ENCODE measurements around the gene NHSL1.

The NHSL1 gene

GRCh38 chr6:138533667-138534066, 34.4 kb upstream of the NHSL1 start:
- no peak for DNase-seq (ENCODE audit: extremely low spot score)
- ChIA-PET POLR2A (no interaction called here), CTCF (interaction anchor here (1.3 kb wide), 1 partner anchor 13 kb away, joined by 3 read pairs; no protein-coding TSS in a partner anchor)
- no peak for TF ChIP-seq CTCF (IDR thresholded peaks at IDR 0.05; ENCODE audit: control extremely low read depth, extremely low read depth, low read depth, missing control alignments)

GRCh38 chr6:138531387-138531786, 32.1 kb upstream of the NHSL1 start:
- no peak for TF ChIP-seq CTCF (IDR thresholded peaks at IDR 0.05; ENCODE audit: control extremely low read depth, extremely low read depth, low read depth, missing control alignments)
- DNase-seq (ENCODE audit: extremely low spot score), result no peak
- POLR2A ChIA-PET, result no interaction called here
- CTCF ChIA-PET, result no interaction called here

GRCh38 chr6:138529478-138529877, 30.2 kb upstream of the NHSL1 start:
- no peak for TF ChIP-seq CTCF (IDR thresholded peaks at IDR 0.05; ENCODE audit: control extremely low read depth, extremely low read depth, low read depth, missing control alignments)
- ChIA-PET POLR2A (no interaction called here), CTCF (no interaction called here)
- no peak for DNase-seq (ENCODE audit: extremely low spot score)

GRCh38 chr6:138528956-138529355, 29.7 kb upstream of the NHSL1 start:
- ChIA-PET CTCF (no interaction called here), POLR2A (no interaction called here)
- TF ChIP-seq CTCF (IDR thresholded peaks at IDR 0.05; ENCODE audit: control extremely low read depth, extremely low read depth, low read depth, missing control alignments), result no peak
- no peak for DNase-seq (ENCODE audit: extremely low spot score)

GRCh38 chr6:138528137-138528536, 28.8 kb upstream of the NHSL1 start:
- TF ChIP-seq CTCF (IDR thresholded peaks at IDR 0.05; ENCODE audit: control extremely low read depth, extremely low read depth, low read depth, missing control alignments), result no peak
- no peak for DNase-seq (ENCODE audit: extremely low spot score)
- ChIA-PET CTCF (interaction anchor here (1.4 kb wide), 1 partner anchor 19 kb away, joined by 3 read pairs; no protein-coding TSS in a partner anchor), POLR2A (no interaction called here)

GRCh38 chr6:138527411-138528088, 28.3 kb upstream of the NHSL1 start:
- ChIA-PET POLR2A (no interaction called here), CTCF (interaction anchor here (1.1 to 1.4 kb wide), 2 partner anchors 18 to 122 kb away, joined by 3 read pairs; no protein-coding TSS in a partner anchor)
- no peak for TF ChIP-seq CTCF (IDR thresholded peaks at IDR 0.05; ENCODE audit: control extremely low read depth, extremely low read depth, low read depth, missing control alignments)
- DNase-seq (ENCODE audit: extremely low spot score), result no peak
